ENCODE data around the gene PCGF6.
A peak's percentile ranks its signal among the peaks of the same experiment; 100 is the strongest.
"Not testable (repeated sequence)": the region's sequence is repeated elsewhere in the genome, so short reads cannot be mapped to it uniquely, and the experiment has no call there.

PCGF6 gene

DNA sequence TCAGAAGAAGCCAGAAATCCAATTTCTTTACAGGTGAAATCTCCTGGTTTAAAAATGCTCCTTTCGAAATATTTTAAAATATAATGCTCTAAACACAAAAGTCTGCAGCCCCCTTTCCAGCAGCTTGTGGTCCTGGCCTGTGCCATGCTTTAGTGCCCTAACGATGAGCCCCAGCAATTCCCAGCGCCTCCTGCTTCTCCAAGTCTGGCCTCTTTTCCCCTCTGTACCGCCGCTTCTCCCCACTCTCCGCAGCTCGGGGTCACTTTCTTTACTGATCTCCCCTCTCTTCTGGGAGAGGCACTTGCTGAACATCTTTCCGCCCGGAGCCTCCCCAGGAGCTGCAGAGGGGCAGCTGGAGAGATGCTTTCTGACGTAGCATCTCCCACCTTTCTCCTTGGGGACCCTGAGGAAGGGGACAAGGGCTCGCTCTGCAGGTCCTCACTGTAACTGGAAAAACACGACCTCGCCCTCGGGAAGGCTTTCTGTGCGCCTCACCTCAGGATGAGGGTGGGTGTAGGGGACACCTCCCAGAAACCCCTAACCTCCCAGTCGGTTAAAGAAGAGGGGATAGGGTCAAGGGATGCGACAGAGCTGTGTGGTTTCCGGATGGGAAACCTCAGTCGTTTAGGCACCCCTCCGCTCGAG, 74.6 kb downstream of the PCGF6 start:
- in situ Hi-C loops (cut with HindIII; ENCODE audit: low pct_ligation_motif_present, low pct_unique_long_range_greater_than_20kb, low sequenced_read_pairs), result no loop called here
- no peak for DNase-seq

DNA sequence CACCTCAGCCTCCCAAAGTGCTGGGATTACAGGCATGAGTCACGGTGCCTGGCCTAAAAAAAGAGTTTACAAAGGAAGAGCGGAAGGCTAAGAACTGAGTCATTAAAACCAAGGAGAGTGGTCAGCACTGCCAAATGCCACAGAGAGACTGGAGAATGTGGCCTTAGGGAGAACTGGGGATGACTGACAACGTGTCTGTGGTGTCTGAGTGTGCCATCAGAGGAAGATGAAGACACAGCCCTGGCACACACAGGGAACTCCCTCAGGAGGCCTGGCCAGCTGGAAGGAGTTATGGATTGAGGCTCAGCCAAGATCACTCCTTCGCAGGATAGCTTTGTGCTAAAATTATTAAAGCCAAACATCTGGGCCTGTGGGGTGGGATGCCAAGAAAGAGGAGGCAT, 77.9 kb downstream of the PCGF6 start:
- DNase-seq, result peak; percentile 97
- in situ Hi-C loops (cut with HindIII; ENCODE audit: low pct_ligation_motif_present, low pct_unique_long_range_greater_than_20kb, low sequenced_read_pairs), result no loop called here

- peak; percentile 72 for DNase-seq
- in situ Hi-C loops (cut with HindIII; ENCODE audit: low pct_ligation_motif_present, low pct_unique_long_range_greater_than_20kb, low sequenced_read_pairs), result no loop called here
These were observed 85.1 kb downstream of the PCGF6 start for GRCh38 chr10:103265717-103266329.

DNA sequence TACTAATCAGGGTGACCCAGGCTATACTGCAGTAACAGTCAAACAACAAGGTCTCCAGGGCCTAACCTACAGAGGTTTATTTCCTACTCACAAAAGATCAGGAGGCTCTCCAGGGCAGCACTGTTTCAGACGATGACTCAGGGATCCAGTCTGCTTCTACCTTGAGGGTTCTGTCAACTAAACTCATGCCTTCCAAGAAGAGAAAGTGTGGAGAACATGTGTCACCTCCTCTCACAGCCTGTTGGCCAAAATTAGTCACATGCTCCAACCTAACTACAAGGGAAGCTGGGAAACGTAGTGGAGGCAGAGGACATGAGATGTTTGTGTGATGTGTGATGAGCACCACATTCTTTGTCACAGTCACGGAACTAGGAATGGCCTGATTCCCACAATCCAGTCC, 88.7 kb downstream of the PCGF6 start:
- in situ Hi-C loops (cut with HindIII; ENCODE audit: low pct_ligation_motif_present, low pct_unique_long_range_greater_than_20kb, low sequenced_read_pairs), result no loop called here
- no peak for DNase-seq

DNA sequence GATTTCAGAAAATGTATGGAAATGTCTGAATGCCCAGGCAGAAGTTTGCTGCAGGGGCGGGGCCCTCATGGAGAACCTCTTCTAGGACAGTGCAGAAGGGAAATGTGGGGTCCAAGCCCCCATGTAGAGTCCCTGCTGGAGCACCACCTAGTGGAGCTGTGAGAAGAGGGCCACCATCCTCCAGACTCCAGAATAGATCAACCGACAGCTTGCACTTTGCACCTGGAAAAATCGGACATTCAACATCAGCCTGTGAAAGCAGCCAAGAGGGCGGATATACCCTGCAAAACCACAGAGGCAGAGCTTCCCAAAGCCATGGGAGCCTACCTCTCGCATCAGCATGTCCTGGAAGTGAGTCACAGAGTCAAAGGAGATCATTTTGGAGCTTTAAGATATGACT, 91.0 kb downstream of the PCGF6 start:
- in situ Hi-C loops (cut with HindIII; ENCODE audit: low pct_ligation_motif_present, low pct_unique_long_range_greater_than_20kb, low sequenced_read_pairs), result no loop called here
- no peak for DNase-seq

GRCh38 chr10:103258928-103259327, 92.0 kb downstream of the PCGF6 start:
- in situ Hi-C loops (cut with HindIII; ENCODE audit: low pct_ligation_motif_present, low pct_unique_long_range_greater_than_20kb, low sequenced_read_pairs); DNase-seq: not testable (repeated sequence)

DNA sequence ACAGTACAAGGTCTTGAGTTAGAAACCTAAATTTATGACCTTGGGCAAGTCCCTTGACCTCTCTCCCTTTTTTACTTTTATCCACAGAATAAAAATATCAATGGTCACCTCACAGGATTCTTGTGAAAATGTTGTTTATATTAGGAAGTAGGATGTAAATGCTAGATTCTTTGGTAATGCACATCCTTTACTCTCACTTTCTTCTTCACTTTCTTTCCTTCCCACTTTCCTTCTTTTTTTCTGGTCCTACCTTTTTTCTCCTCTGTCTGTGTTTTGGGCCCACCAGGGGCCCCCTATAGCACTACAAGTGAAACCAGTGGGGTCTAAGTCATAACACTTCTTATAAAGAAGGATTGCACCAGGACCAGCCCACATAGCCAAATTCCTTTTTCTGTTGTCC, 93.1 kb downstream of the PCGF6 start:
- DNase-seq, result no peak
- in situ Hi-C loops (cut with HindIII; ENCODE audit: low pct_ligation_motif_present, low pct_unique_long_range_greater_than_20kb, low sequenced_read_pairs), result no loop called here

- DNase-seq, result no peak
- in situ Hi-C loops (cut with HindIII; ENCODE audit: low pct_ligation_motif_present, low pct_unique_long_range_greater_than_20kb, low sequenced_read_pairs), result no loop called here
These were observed 94.3 kb downstream of the PCGF6 start for GRCh38 chr10:103256613-103257012.

DNA sequence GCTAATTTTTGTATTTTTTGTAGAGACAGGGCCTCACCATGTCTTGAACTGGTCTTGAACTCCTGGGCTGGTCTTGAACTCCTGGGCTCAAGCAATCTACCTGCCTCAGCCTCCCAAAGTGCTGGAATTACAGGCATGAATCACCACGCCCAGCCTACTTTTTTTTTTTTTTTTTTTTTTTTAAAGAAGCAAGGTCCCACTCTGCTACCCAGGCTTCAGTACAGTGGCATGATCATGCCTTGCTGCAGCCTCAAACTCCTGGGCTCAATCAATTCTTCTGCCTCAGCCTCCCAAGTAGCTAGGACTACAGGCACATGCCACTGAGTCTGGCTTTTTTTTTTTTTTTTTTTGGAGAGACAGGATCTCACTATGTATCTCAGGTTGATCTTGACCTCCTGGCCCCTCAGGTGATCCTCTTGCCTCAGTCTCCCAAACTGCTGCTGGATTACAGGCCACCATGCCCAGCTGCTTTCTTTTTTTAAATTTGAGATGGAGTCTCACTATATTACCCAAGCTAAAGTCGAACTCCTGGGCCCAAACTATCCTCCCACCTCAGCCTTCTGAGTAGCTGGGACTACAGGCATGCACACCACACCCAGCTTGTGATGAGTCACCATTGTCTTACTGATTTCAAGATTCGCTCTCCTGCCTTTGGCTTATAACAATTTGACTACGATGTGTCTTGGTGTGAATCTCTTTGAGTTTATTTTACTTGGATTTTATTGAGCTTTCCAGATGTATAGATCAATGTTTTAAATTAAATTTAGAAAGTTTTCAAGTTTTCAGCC, 96.2 kb downstream of the PCGF6 start:
- in situ Hi-C loops (cut with HindIII; ENCODE audit: low pct_ligation_motif_present, low pct_unique_long_range_greater_than_20kb, low sequenced_read_pairs), result no loop called here
- DNase-seq, result peak; percentile 40

DNA sequence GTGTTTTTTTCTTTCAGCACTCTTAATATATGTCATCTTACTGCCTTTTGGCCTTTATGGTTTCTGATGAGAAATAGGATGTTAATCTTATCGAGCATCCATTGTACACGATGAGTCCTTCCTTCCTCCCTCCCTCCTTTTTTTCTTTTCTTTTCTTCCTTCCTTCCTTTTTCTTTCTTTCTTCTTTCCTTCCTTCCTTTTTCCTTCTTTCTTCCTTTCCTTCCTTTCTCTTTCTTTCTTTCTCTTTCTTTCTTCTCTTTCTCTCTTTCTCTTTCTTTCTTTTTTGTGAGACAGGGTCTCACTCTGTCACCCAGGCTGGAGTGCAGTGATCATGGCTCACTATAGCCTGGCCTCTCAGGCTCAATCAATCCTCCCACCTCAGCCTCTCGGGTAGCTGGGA, 96.8 kb downstream of the PCGF6 start:
- no peak for DNase-seq
- in situ Hi-C loops (cut with HindIII; ENCODE audit: low pct_ligation_motif_present, low pct_unique_long_range_greater_than_20kb, low sequenced_read_pairs), result no loop called here

All from ACHN (cell line).